GM12878 (cell line): ENCODE results near the gene ZNF213. TPM values are rescaled to one million over a fixed set of nuclear protein-coding genes. Genes with fewer than 3 reads are reported as not detected.

Experiments used
- ATAC-seq: fragments of 200-7000 bp; cut with Tn5 transposase; 3 replicates; pipeline ENCODE4 v1.9.1; 2020; ENCODE audit warnings: mild to moderate bottlenecking, moderate library complexity
- BruUV-seq: library from RNA; stranded (reverse); fragments of 400-500 nt; replicated peaks from 2 replicates; lab custom pipeline; 2021; lab: Mats Ljungman, UMichigan
- CTCF ChIA-PET: fragments of 300-600 bp; sonication (Branson Sonifier 250); formaldehyde crosslinking; extraction: SDS; loops from one replicate; lab custom pipeline; 2021; ENCODE audit warnings: inconsistent platforms; lab: Yijun Ruan, JAX
- POLR2A ChIA-PET: fragments of 350-600 bp; formaldehyde crosslinking; extraction: SDS; loops from one replicate; lab custom pipeline; 2021; ENCODE audit warnings: inconsistent platforms; lab: Charles Lee
- RAD21 ChIA-PET: fragments of 300-600 bp; sonication (Branson Sonifier 250); formaldehyde crosslinking; loops from one replicate; lab custom pipeline; 2023; ENCODE audit warnings: antibody characterized with exemption; ENCODE audit not compliant: unreplicated experiment; lab: Charles Lee
- SMC1A ChIA-PET: fragments of 300-600 bp; sonication (Branson Sonifier 250); formaldehyde crosslinking; loops from one replicate; lab custom pipeline; 2023; ENCODE audit not compliant: unreplicated experiment, uncharacterized antibody; lab: Charles Lee
- DNase-seq: peaks from one replicate; pipeline ENCODE4 v3.0.0-alpha.2; 2011; ENCODE audit warnings: low read depth, low spot score
- FAIRE-seq: peaks from 3 replicates; lab custom pipeline; 2011; peaks lifted over from hg19 to GRCh38; lab: Jason Lieb, UNC
- H2AFZ ChIP-seq: 2 replicates; pipeline ENCODE4 v1.6.0; 2011; ENCODE audit warnings: low read depth, low read length, control low read depth; ENCODE audit not compliant: control insufficient read depth
- H3K27ac ChIP-seq: 2 replicates; pipeline ENCODE4 v1.5.1; 2011; ENCODE audit warnings: control low read depth; ENCODE audit not compliant: control insufficient read depth, insufficient read depth
- H3K27me3 ChIP-seq, 2 experiments: replicated peaks in 1 of 2; 2 replicates each; pipeline versions ENCODE4 v1.6.0 to v1.6.1; 2011; ENCODE audit warnings: low read length in 1 of 2; ENCODE audit not compliant: control insufficient read depth in 2 of 2, insufficient read depth in 2 of 2
- H3K36me3 ChIP-seq, 2 experiments: 2 replicates each; pipeline ENCODE4 v1.5.1; 2011; ENCODE audit warnings: low read length in 1 of 2; ENCODE audit not compliant: control insufficient read depth in 2 of 2, insufficient read depth in 2 of 2
- H3K4me1 ChIP-seq: 2 replicates; pipeline ENCODE4 v1.6.1; 2011; ENCODE audit warnings: mild to moderate bottlenecking, low read length, moderate library complexity, mixed read lengths; ENCODE audit not compliant: control insufficient read depth, insufficient read depth
- H3K4me2 ChIP-seq: 2 replicates; pipeline ENCODE4 v1.6.0; 2011; ENCODE audit warnings: control low read depth; ENCODE audit not compliant: control insufficient read depth, insufficient read depth
- H3K4me3 ChIP-seq: fragments of 200-600 bp; sonication (generic); 2 replicates; pipeline ENCODE4 v1.5.1; 2016
- H3K79me2 ChIP-seq: 2 replicates; pipeline ENCODE4 v1.6.0; 2011; ENCODE audit warnings: low read length; ENCODE audit not compliant: control insufficient read depth, insufficient read depth
- H3K9ac ChIP-seq: 2 replicates; pipeline ENCODE4 v1.8.0; 2011; ENCODE audit warnings: low read length, control low read depth, mixed read lengths; ENCODE audit not compliant: control insufficient read depth, insufficient read depth
- H3K9me3 ChIP-seq: replicated peaks from 3 replicates; pipeline ENCODE4 v1.5.1; 2011; ENCODE audit warnings: mild to moderate bottlenecking, low read length; ENCODE audit not compliant: control insufficient read depth, insufficient read depth
- H4K20me1 ChIP-seq: 2 replicates; pipeline ENCODE4 v1.6.0; 2011; ENCODE audit not compliant: control insufficient read depth, insufficient read depth
- CBX3 ChIP-seq: fragments of 200-600 bp; sonication (generic); IDR thresholded peaks from 2 replicates; pipeline ENCODE4 v1.6.1; 2016; ENCODE audit warnings: low read depth, borderline replicate concordance
- CBX5 ChIP-seq: sonication (generic); IDR thresholded peaks from 2 replicates; pipeline ENCODE4 v1.6.1; 2016; ENCODE audit warnings: low read depth, moderate library complexity, mild to moderate bottlenecking, inconsistent platforms
- ETV6 ChIP-seq, 2 experiments: fragments of 450-650 bp in 1 of 2; IDR thresholded peaks in 1 of 2; conservative IDR thresholded peaks in 1 of 2; 2 replicates each; pipeline ENCODE4 v1.6.1; 2014; ENCODE audit warnings: antibody characterized with exemption in 1 of 2, borderline replicate concordance in 1 of 2, low read depth in 1 of 2, mild to moderate bottlenecking in 1 of 2, moderate library complexity in 1 of 2
- KAT2A ChIP-seq: conservative IDR thresholded peaks from 2 replicates; pipeline ENCODE4 v1.6.1; 2011; ENCODE audit warnings: low read depth, low read length; ENCODE audit not compliant: control insufficient read depth
- RELA ChIP-seq: fragments of 450-650 bp; IDR thresholded peaks from 2 replicates; pipeline ENCODE4 v1.8.0; 2014; ENCODE audit warnings: borderline replicate concordance; ENCODE audit not compliant: partially characterized antibody
- TAF1 ChIP-seq: IDR thresholded peaks from 2 replicates; pipeline ENCODE4 v1.6.1; 2011; ENCODE audit warnings: mild to moderate bottlenecking, low read depth, low read length, borderline replicate concordance
- ZNF24 ChIP-seq: fragments of 450-650 bp; IDR thresholded peaks from 2 replicates; pipeline ENCODE4 v1.6.1; 2017; ENCODE audit warnings: antibody characterized with exemption, mild to moderate bottlenecking
- ZNF622 ChIP-seq: fragments of 450-650 bp; IDR thresholded peaks from 2 replicates; pipeline ENCODE4 v1.6.1; 2017; ENCODE audit warnings: mild to moderate bottlenecking, inconsistent platforms
- WGBS: methylation state at CpG from one replicate; pipeline ENCODE4 v1.1.6; 2016; ENCODE audit warnings: low lambda C conversion rate; ENCODE audit not compliant: insufficient replicate concordance, insufficient coverage; ENCODE audit errors: missing lambda C conversion rate; 5-methylcytosine and 5-hydroxymethylcytosine counted together
- in situ Hi-C: fragments of 300-500 bp; cut with MboI; formaldehyde crosslinking; loops from 9 replicates; pipeline ENCODE4 v1.14.3; 2018; ENCODE audit warnings: mixed read lengths
- intact Hi-C: fragments of 100-400 bp; cut with micrococcal nuclease; formaldehyde crosslinking; loops from one replicate; pipeline ENCODE4 v1.14.2; 2022; ENCODE audit not compliant: unreplicated experiment
- polyA plus RNA-seq, 11 experiments: library from polyadenylated mRNA; depleted of rRNA in 4 of 11; unstranded in 6 of 11; stranded (reverse) in 5 of 11; fragments of >200 nt; fragmentation: Nextera tagmentation in 4 of 11; fragmentation: Illumina TruSeq in 1 of 11; extraction: Ambion mirVana in 4 of 11; extraction: Trizol in 1 of 11; gene quantifications; 1 replicate in 1 of 11; 2 replicates in 10 of 11; pipeline versions ENCODE4 v1.2.1 to v1.2.3, GENCODE V29; 2011 to 2016; ENCODE audit warnings: inconsistent platforms in 2 of 11, missing spikeins in 2 of 11, low read depth in 1 of 11
- total RNA-seq, 4 experiments: library from RNA; depleted of rRNA in 3 of 4; stranded (reverse); fragments of >200 nt in 3 of 4; fragmentation: Illumina TruSeq in 1 of 4; extraction: Trizol in 1 of 4; gene quantifications; 2 replicates each; pipeline versions ENCODE4 v1.2.1 to v1.2.3, GENCODE V29; 2013 to 2021
- TF ChIP-seq, protein P1 (sequence below): fragments of 450-650 bp; IDR thresholded peaks from 2 replicates; pipeline ENCODE4 v1.6.1; 2016; ENCODE audit warnings: mild to moderate bottlenecking
- TF ChIP-seq, protein P2 (sequence below): IDR thresholded peaks from 2 replicates; pipeline ENCODE4 v1.6.1; 2011; ENCODE audit warnings: mild to moderate bottlenecking, low read depth, low read length, moderate library complexity; ENCODE audit not compliant: insufficient replicate concordance
- TF ChIP-seq, protein P3 (sequence below): IDR thresholded peaks from 2 replicates; pipeline ENCODE4 v1.6.1; 2011; ENCODE audit warnings: borderline replicate concordance, low read depth, mild to moderate bottlenecking, moderate library complexity, low read length; ENCODE audit not compliant: insufficient read depth, poor library complexity, severe bottlenecking
- TF ChIP-seq, protein P4 (sequence below): fragments of 450-650 bp; IDR thresholded peaks from 2 replicates; pipeline ENCODE4 v1.6.1; 2017; ENCODE audit warnings: mild to moderate bottlenecking, moderate library complexity

Gene ZNF213
- total and polyA plus RNA-seq, 10 of the 15 experiments (the other 5 are each of a cell fraction or from before 2014, with no cell fraction given) = 0.53 to 9.4 (median 1.1) TPM

DNA sequence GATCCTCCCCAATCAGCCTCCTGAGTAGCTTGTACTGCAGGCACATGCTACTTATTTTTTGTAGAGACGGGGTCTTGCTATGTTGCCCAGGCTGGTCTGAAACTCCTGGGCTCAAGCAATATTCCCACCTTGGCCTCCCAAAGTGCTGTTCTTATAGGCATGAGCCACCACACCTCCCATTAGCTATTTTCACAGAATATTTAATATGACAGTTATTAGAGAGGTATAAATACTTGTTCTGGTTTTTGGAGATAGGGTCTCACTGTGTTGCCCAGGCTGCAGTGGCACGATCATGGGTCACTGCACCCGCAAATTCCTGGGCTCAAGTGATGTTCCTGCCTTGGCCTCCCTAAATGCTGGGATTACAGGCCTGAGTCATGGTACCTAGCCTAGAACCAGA, 21.1 kb downstream of the ZNF213 start:
- Histone ChIP-seq H3K79me2 (no peaks in the 10 kb centered on the region), H3K9ac (no peak overlapping the region), H3K4me1 (peaks cover 21% of the 10 kb centered on the region), H3K27ac (no peak overlapping the region), H3K4me3 (no peak overlapping the region), H2AFZ (no peak overlapping the region), H3K36me3 (no peaks in the 10 kb centered on the region), H3K27me3 (peaks cover 0 to 2% of the 10 kb centered on the region in 2 experiments; a peak in 1 of 4 replicates), H4K20me1 (no peaks in the 10 kb centered on the region), H3K9me3 (no peaks in the 10 kb centered on the region; the same call in 2 of the 3 replicates), H3K4me2 (no peak overlapping the region)
- FAIRE-seq (no peak), DNase-seq (no peak), ATAC-seq (no peak)
- 81% methylated on average over 3 of the region's 3 CpGs for WGBS
- TF ChIP-seq ZNF24 = no peak
- TF ChIP-seq CBX5 = no peak
- no peak for TF ChIP-seq TAF1
- TF ChIP-seq KAT2A = no peak
- TF ChIP-seq, protein P1, sequence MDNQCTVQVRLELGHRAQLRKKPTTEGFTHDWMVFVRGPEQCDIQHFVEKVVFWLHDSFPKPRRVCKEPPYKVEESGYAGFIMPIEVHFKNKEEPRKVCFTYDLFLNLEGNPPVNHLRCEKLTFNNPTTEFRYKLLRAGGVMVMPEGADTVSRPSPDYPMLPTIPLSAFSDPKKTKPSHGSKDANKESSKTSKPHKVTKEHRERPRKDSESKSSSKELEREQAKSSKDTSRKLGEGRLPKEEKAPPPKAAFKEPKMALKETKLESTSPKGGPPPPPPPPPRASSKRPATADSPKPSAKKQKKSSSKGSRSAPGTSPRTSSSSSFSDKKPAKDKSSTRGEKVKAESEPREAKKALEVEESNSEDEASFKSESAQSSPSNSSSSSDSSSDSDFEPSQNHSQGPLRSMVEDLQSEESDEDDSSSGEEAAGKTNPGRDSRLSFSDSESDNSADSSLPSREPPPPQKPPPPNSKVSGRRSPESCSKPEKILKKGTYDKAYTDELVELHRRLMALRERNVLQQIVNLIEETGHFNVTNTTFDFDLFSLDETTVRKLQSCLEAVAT = no peak
- no peak for TF ChIP-seq RELA
- TF ChIP-seq, protein P2, sequence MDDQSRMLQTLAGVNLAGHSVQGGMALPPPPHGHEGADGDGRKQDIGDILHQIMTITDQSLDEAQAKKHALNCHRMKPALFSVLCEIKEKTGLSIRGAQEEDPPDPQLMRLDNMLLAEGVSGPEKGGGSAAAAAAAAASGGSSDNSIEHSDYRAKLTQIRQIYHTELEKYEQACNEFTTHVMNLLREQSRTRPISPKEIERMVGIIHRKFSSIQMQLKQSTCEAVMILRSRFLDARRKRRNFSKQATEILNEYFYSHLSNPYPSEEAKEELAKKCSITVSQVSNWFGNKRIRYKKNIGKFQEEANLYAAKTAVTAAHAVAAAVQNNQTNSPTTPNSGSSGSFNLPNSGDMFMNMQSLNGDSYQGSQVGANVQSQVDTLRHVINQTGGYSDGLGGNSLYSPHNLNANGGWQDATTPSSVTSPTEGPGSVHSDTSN = no peak
- TF ChIP-seq ZNF622 = no peak
- TF ChIP-seq, protein P3, sequence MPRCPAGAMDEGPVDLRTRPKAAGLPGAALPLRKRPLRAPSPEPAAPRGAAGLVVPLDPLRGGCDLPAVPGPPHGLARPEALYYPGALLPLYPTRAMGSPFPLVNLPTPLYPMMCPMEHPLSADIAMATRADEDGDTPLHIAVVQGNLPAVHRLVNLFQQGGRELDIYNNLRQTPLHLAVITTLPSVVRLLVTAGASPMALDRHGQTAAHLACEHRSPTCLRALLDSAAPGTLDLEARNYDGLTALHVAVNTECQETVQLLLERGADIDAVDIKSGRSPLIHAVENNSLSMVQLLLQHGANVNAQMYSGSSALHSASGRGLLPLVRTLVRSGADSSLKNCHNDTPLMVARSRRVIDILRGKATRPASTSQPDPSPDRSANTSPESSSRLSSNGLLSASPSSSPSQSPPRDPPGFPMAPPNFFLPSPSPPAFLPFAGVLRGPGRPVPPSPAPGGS = no peak
- TF ChIP-seq ETV6 (conservative IDR thresholded peaks at IDR 0.05 in 1 of 2, IDR thresholded peaks at IDR 0.05 in 1 of 2; ENCODE audit: borderline replicate concordance in 1 of 2, low read depth in 1 of 2) = no peak
- TF ChIP-seq, protein P4, sequence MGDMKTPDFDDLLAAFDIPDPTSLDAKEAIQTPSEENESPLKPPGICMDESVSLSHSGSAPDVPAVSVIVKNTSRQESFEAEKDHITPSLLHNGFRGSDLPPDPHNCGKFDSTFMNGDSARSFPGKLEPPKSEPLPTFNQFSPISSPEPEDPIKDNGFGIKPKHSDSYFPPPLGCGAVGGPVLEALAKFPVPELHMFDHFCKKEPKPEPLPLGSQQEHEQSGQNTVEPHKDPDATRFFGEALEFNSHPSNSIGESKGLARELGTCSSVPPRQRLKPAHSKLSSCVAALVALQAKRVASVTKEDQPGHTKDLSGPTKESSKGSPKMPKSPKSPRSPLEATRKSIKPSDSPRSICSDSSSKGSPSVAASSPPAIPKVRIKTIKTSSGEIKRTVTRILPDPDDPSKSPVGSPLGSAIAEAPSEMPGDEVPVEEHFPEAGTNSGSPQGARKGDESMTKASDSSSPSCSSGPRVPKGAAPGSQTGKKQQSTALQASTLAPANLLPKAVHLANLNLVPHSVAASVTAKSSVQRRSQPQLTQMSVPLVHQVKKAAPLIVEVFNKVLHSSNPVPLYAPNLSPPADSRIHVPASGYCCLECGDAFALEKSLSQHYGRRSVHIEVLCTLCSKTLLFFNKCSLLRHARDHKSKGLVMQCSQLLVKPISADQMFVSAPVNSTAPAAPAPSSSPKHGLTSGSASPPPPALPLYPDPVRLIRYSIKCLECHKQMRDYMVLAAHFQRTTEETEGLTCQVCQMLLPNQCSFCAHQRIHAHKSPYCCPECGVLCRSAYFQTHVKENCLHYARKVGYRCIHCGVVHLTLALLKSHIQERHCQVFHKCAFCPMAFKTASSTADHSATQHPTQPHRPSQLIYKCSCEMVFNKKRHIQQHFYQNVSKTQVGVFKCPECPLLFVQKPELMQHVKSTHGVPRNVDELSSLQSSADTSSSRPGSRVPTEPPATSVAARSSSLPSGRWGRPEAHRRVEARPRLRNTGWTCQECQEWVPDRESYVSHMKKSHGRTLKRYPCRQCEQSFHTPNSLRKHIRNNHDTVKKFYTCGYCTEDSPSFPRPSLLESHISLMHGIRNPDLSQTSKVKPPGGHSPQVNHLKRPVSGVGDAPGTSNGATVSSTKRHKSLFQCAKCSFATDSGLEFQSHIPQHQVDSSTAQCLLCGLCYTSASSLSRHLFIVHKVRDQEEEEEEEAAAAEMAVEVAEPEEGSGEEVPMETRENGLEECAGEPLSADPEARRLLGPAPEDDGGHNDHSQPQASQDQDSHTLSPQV = no peak
- TF ChIP-seq CBX3 = no peak
- ChIA-PET POLR2A (no interaction called here), CTCF (no interaction called here), RAD21 (no interaction called here), SMC1A (no interaction called here)
- intact Hi-C loops = loop anchor here (2.0 to 10.0 kb wide), 2 partner anchors 15 to 109 kb away; no protein-coding TSS in a partner anchor
- BruUV-seq = no TSS peak
- in situ Hi-C loops = no loop called here
